OCI-LY1 (cell line): ENCODE data around the gene SEC61A2.

Experiments
- CTCF ChIP-seq: fragments of 200-600 bp; sonication (generic), shearing (Covaris generic); IDR thresholded peaks from 2 replicates; pipeline ENCODE4 v1.5.1; 2017; ENCODE audit warnings: mild to moderate bottlenecking, antibody characterized with exemption, low read length, moderate library complexity, mixed read lengths
- EZH2 ChIP-seq: fragments of 200-600 bp; sonication (generic), shearing (Covaris generic); IDR thresholded peaks from 2 replicates; pipeline ENCODE4 v1.8.0; 2017; ENCODE audit warnings: borderline replicate concordance, mixed run types, mild to moderate bottlenecking, antibody characterized with exemption, low read length, moderate library complexity, mixed read lengths

- TF ChIP-seq CTCF (no peak), EZH2 (no peak)
Observed at GRCh38 chr10:12154516-12154915, 25.0 kb downstream of the SEC61A2 start.
